GM18951 (cell line): ENCODE data around the gene CYP4F8.

ENCODE experiments used
- POLR2A ChIP-seq: IDR thresholded peaks from 4 replicates; pipeline ENCODE4 v1.6.1; 2011; ENCODE audit warnings: mild to moderate bottlenecking; ENCODE audit not compliant: insufficient read length, insufficient read depth; ENCODE audit errors: extremely low read depth
- in situ Hi-C: fragments of 300-500 bp; cut with MboI; formaldehyde crosslinking; loops from one replicate; pipeline ENCODE4 v1.12.0; 2022; ENCODE audit warnings: low sequenced_read_pairs, mixed read lengths, inconsistent platforms; ENCODE audit not compliant: unreplicated experiment

Gene CYP4F8

GRCh38 chr19:15628236-15629002 is 13.4 kb downstream of the CYP4F8 start:
- no peak for TF ChIP-seq POLR2A
- in situ Hi-C loops: no loop called here

DNA sequence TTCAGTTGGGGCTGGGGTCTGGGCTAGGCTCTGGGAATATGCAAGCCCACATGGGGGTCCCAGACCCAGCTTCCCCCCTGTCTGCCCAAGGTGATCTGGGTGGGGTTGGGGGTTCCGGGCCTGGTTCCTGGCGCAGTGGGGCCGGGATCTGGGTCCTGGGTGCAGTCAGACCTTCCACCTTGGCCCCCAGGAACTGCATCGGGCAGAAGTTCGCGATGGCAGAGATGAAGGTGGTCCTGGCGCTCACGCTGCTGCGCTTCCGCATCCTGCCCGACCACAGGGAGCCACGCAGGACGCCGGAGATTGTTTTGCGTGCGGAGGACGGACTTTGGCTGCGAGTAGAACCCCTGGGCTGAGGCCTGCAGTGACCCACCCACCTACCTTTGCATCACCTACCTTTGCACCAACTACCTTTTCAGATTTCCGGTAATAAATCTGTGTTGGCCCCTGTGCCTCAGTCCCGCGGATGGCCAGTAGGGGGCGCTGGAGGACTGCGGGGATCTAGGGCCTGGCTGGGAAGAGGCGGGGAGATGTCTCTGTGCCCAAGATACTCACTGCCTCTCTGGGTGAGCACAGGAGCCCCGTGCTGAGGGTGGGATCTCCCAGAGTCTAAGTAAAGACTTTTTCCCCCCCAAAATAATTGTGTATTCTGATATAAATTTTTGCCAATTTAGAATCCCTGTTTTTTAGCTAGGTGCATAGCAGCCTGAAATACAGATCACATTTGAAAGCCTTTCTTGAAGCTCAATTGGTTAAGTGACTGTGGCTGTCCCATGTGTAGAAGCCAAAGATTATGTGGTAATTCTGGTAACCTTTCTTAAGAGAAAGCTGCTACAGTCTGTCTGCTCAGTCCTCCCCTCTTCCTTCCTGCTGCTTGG is 14.2 kb downstream of the CYP4F8 start:
- in situ Hi-C loops: no loop called here
- no peak for TF ChIP-seq POLR2A

DNA sequence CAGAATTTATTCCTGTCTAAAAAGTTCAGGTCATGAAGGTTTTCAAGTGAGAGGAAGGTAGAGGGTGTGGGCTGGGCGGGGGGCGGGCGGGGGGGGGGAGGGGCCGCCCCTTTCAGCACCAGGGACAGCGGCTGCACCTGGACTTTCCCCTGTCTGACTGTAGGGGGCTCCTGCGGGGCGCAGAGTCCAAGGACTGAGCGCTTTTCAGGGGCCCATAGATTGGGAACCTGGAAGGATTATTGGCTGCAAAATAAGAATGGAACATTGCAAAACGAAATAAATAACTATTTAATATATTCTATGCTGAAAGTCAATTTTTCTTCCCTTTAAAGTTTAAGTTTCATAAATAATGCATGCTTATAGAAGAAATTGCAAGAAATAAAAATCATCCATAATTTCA is 16.8 kb downstream of the CYP4F8 start:
- no peak for TF ChIP-seq POLR2A
- in situ Hi-C loops: no loop called here

DNA sequence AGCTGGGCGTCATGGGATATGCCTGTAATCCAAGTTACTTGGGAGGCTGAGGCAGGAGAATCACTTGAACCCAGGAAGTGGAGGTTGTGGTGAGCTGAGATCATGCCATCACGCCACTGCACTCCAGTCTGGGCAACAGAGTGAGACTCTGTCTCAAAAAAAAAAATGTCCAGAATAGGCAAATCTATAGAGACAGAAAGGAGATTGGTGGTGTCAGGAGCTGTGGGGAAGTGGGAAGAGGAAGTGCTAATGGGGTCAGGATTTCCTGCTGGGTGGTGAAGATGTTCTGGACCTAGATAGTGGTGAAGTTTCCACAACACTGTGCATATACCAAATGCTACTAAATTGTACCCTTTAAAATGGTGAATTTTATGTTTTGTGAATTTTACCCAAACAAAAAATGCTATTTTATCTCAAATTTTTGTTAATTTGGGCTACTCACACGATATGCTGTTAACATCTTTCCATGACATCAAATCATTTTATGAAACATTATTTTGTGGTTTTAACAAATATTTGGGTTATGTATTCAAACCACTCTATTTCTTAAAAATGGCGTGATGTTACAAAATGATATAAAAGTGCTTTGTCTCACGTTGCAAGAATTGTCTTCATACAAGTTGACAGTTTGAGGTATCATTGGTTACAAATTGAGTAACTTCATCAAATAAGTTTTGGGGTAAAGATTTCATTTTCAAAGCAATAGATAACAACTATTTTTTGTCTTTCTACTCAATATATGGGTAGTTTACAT is 18.2 kb downstream of the CYP4F8 start:
- no peak for TF ChIP-seq POLR2A
- in situ Hi-C loops: no loop called here

DNA sequence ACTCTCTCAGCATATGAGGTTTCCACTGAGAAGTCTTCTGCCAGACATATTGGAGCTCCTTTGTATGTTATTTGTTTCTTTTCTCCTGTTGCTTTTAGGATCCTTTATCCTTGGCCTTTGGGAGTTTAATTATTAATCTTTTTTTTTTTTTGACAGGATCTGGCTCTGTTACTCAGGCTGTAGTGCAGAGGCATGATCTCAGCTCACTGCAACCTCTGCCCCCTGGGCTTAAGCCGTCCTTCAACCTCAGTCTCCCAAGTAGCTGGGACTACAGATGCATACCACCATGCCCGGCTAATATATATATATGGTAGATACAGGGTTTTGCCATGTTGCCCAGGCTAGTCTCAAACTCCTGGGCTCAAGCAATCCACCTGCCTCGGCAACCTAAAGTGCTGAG is 19.1 kb downstream of the CYP4F8 start:
- no peak for TF ChIP-seq POLR2A

DNA sequence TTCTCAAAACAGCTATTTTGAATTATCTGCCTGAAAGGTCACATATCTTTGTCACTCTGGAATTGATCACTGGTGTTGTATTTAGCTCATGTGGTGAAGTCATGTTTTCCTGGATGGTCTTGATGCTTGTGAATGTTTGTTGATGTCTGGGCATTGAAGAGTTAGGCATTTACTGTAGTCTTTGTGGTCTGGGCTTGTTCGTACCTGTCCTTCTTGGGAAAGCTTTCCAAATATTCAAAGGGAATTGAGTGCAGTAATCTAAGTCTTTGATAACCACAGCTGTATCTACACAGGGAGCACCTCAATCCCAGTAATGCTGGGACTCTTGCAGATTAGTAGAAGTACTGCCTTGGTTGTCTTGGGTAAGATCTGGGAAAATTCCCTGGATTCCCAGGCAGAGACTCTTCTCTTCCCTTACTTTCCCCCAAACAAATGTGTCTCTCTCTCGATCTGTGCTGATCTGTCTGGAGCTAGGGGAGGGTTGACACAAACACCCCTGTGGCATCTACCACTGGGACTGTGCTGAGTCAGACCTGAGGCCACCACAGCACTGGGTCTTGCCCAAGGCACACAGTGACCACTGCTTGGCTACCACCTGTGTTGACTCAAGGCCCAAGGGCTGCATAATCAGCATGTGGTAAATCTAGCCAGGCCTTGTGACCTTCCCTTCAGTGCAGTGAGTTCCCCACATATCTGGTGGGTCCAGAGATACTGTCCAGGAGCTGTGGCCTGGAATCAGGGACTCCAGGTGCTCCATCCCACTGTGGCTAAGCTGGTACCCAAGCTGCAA is 20.2 kb downstream of the CYP4F8 start:
- in situ Hi-C loops: no loop called here
- TF ChIP-seq POLR2A: no peak

More for the DNA sequence above, 19.1 kb downstream of the CYP4F8 start:
- in situ Hi-C loops: no loop called here

- no peak for TF ChIP-seq POLR2A
- in situ Hi-C loops: no loop called here
Observed at GRCh38 chr19:15636026-15636425, 21.0 kb downstream of the CYP4F8 start.

- in situ Hi-C loops: no loop called here
- no peak for TF ChIP-seq POLR2A
Observed at GRCh38 chr19:15639596-15639995, 24.6 kb downstream of the CYP4F8 start.

DNA sequence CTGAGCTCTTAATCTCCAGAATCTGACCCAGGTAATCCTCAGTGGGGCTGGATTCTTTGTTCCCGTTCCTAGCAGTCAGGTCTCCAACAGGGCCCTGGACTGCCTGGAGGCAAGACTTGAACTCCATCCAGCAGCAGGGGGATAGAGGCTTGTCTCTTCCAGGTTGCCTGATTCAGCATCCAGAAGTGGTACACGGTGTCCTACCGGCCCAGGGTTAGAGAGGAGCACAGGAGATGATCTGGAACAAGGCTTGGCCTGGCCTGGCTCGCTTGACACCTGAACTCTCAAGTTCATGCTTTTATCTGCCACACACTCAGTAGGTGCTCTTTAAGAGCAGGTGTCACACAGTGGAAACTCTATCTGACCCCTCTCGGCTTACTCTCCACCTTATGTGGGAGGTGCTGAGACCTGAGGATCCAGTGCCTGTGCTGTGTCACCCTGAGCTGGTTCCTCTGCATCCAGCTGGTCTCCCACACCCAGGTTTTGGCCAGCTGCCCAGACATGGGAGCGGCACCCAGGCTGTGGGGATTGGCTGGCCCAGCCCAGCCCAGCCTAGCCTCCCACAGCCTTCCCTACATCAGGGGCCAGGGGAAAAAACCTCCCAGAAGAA is 25.4 kb downstream of the CYP4F8 start, which contains the start of gene CYP4F3:
Gene CYP4F3, plus strand, starts transcription at position 604 of the 610 bp plus-strand sequence. CDS start 519 bp downstream, outside the sequence.
- in situ Hi-C loops: no loop called here
- no peak for TF ChIP-seq POLR2A

- no peak for TF ChIP-seq POLR2A
- in situ Hi-C loops: no loop called here
Observed at GRCh38 chr19:15640904-15641597, 26.0 kb downstream of the CYP4F8 start.

GRCh38 chr19:15641901-15642491 is 27.0 kb downstream of the CYP4F8 start:
- in situ Hi-C loops: no loop called here
- no peak for TF ChIP-seq POLR2A
